WTC11 (cell line): Measurements from ENCODE around the gene SLC16A8. TPM values are rescaled to one million over a fixed set of nuclear protein-coding genes. Genes with fewer than 3 reads are reported as not detected.

ENCODE experiments used
- ATAC-seq: fragments of 200-7000 bp; cut with Tn5 transposase; 2 replicates; pipeline ENCODE4 v1.10.0; 2021; ENCODE audit warnings: mild to moderate bottlenecking, moderate library complexity
- CTCF ChIA-PET: fragments of 300-600 bp; sonication (Branson Sonifier 250); formaldehyde crosslinking; loops from one replicate; lab custom pipeline; 2021; ENCODE audit warnings: antibody characterized with exemption; lab: Charles Lee
- POLR2A ChIA-PET: fragments of 350-600 bp; sonication (Branson Sonifier 250); formaldehyde crosslinking; loops from one replicate; lab custom pipeline; 2021; ENCODE audit warnings: antibody characterized with exemption; lab: Charles Lee
- DNase-seq: peaks from one replicate; pipeline ENCODE4 v3.0.0; 2021; ENCODE audit warnings: low spot score
- H3K27ac Mint-ChIP-seq: 2 replicates; pipeline ENCODE4 v1.8.0; 2021; ENCODE audit warnings: mixed read lengths
- H3K27me3 Mint-ChIP-seq: 2 replicates; pipeline ENCODE4 v1.8.0; 2021; ENCODE audit warnings: low read depth, mild to moderate bottlenecking, moderate library complexity, mixed read lengths
- H3K36me3 Mint-ChIP-seq: 2 replicates; pipeline ENCODE4 v1.8.0; 2021; ENCODE audit warnings: mixed read lengths
- H3K4me1 Mint-ChIP-seq: 2 replicates; pipeline ENCODE4 v1.8.0; 2022; ENCODE audit warnings: mixed read lengths
- H3K4me3 Mint-ChIP-seq: 2 replicates; pipeline ENCODE4 v1.8.0; 2021; ENCODE audit warnings: mild to moderate bottlenecking, moderate library complexity, mixed read lengths
- H3K9me3 Mint-ChIP-seq: 2 replicates; pipeline ENCODE4 v1.8.0; 2021; ENCODE audit warnings: mixed read lengths
- FOXP1 ChIP-seq: sonication (generic); formaldehyde crosslinking; IDR thresholded peaks from 2 replicates; pipeline ENCODE4 v1.8.0; 2022; ENCODE audit warnings: missing genetic modification reagents, mild to moderate bottlenecking, moderate library complexity, borderline replicate concordance
- NFATC4 ChIP-seq: fragments of 250-450 bp; sonication (Bioruptor Pico); IDR thresholded peaks from 2 replicates; pipeline ENCODE4 v1.9.0; 2021; ENCODE audit warnings: mild to moderate bottlenecking
- TEAD4 ChIP-seq: sonication (generic); formaldehyde crosslinking; IDR thresholded peaks from 2 replicates; pipeline ENCODE4 v1.8.0; 2022; ENCODE audit warnings: mild to moderate bottlenecking, missing genetic modification reagents
- total RNA-seq: library from RNA; stranded (reverse); gene quantifications from 3 replicates; pipeline ENCODE4 v1.2.3, GENCODE V29; 2021
- TF ChIP-seq, protein P1 (sequence below): sonication (generic); formaldehyde crosslinking; IDR thresholded peaks from 2 replicates; pipeline ENCODE4 v1.8.1; 2023; ENCODE audit warnings: mild to moderate bottlenecking, moderate library complexity, missing genetic modification reagents
- TF ChIP-seq, protein P2 (sequence below): sonication (generic); formaldehyde crosslinking; IDR thresholded peaks from 2 replicates; pipeline ENCODE4 v1.8.1; 2022; ENCODE audit warnings: low read depth, mild to moderate bottlenecking, moderate library complexity, missing genetic modification reagents, borderline replicate concordance
- TF ChIP-seq, protein P3 (sequence below): sonication (generic); formaldehyde crosslinking; IDR thresholded peaks from 2 replicates; pipeline ENCODE4 v1.8.0; 2022; ENCODE audit warnings: mild to moderate bottlenecking, missing genetic modification reagents
- TF ChIP-seq, protein P4 (sequence below): sonication (generic); formaldehyde crosslinking; IDR thresholded peaks from 2 replicates; pipeline ENCODE4 v1.8.1; 2022; ENCODE audit warnings: low read depth, missing genetic modification reagents, borderline replicate concordance
- TF ChIP-seq, protein P5 (sequence below): sonication (generic); formaldehyde crosslinking; conservative IDR thresholded peaks from 2 replicates; pipeline ENCODE4 v1.8.1; 2022; ENCODE audit warnings: mild to moderate bottlenecking, missing genetic modification reagents
- TF ChIP-seq, protein P6 (sequence below): sonication (generic); formaldehyde crosslinking; IDR thresholded peaks from 2 replicates; pipeline ENCODE4 v1.8.1; 2022; ENCODE audit warnings: mild to moderate bottlenecking, moderate library complexity, missing genetic modification reagents
- TF ChIP-seq, protein P7 (sequence below): fragments of 200-600 bp; IDR thresholded peaks from 2 replicates; pipeline ENCODE4 v1.8.0; 2022; ENCODE audit warnings: antibody characterized with exemption

Gene SLC16A8
- total RNA-seq, 1 experiment from 2014 or later, result 0.57 TPM

DNA sequence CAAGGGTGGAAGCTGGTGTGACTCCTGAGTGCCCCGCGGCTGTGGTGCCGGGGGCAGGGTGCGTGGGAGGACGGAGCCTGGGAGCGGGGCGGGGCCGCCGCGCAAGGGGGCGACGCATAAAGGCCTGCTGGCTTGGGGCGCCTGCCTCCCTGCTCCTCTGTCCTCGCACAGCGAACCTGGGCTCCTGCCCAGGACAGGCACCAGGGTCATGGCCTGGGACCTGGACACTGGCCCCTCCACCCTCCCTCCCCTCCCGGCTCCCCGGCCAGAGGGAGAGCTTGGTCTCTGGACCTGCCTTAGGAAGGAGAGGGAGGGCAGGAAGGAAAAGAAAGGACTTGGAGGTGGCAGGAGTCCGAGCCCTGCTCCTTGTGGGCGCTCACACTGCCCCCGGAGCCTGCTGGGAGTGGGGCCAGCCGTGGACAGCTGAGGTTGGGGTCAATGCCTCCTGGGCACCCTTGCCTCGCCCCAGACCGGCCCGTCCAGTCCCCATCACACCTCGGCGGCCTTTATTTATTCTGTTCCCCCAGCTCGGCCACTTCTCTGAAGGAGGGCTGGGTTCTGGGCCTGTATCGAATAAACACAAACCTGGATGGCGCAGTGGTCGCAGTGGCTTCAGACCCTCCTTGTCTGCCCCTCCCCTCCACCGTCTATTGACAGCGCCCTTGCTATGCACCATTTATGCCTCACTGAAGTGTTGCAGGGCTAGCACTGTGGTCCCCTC, 8.7 kb downstream of the SLC16A8 start (continued):
- TF ChIP-seq, protein P1, sequence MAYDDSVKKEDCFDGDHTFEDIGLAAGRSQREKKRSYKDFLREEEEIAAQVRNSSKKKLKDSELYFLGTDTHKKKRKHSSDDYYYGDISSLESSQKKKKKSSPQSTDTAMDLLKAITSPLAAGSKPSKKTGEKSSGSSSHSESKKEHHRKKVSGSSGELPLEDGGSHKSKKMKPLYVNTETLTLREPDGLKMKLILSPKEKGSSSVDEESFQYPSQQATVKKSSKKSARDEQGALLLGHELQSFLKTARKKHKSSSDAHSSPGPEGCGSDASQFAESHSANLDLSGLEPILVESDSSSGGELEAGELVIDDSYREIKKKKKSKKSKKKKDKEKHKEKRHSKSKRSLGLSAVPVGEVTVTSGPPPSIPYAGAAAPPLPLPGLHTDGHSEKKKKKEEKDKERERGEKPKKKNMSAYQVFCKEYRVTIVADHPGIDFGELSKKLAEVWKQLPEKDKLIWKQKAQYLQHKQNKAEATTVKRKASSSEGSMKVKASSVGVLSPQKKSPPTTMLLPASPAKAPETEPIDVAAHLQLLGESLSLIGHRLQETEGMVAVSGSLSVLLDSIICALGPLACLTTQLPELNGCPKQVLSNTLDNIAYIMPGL (CRISPR knock-in tag), result no peak
- TF ChIP-seq, protein P2, sequence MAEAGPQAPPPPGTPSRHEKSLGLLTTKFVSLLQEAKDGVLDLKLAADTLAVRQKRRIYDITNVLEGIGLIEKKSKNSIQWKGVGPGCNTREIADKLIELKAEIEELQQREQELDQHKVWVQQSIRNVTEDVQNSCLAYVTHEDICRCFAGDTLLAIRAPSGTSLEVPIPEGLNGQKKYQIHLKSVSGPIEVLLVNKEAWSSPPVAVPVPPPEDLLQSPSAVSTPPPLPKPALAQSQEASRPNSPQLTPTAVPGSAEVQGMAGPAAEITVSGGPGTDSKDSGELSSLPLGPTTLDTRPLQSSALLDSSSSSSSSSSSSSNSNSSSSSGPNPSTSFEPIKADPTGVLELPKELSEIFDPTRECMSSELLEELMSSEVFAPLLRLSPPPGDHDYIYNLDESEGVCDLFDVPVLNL (CRISPR knock-in tag), result no peak
- TF ChIP-seq, protein P3, sequence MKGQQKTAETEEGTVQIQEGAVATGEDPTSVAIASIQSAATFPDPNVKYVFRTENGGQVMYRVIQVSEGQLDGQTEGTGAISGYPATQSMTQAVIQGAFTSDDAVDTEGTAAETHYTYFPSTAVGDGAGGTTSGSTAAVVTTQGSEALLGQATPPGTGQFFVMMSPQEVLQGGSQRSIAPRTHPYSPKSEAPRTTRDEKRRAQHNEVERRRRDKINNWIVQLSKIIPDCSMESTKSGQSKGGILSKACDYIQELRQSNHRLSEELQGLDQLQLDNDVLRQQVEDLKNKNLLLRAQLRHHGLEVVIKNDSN (CRISPR knock-in tag), result no peak
- TF ChIP-seq, protein P4, sequence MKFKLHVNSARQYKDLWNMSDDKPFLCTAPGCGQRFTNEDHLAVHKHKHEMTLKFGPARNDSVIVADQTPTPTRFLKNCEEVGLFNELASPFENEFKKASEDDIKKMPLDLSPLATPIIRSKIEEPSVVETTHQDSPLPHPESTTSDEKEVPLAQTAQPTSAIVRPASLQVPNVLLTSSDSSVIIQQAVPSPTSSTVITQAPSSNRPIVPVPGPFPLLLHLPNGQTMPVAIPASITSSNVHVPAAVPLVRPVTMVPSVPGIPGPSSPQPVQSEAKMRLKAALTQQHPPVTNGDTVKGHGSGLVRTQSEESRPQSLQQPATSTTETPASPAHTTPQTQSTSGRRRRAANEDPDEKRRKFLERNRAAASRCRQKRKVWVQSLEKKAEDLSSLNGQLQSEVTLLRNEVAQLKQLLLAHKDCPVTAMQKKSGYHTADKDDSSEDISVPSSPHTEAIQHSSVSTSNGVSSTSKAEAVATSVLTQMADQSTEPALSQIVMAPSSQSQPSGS (CRISPR knock-in tag), result no peak
- no peak for TF ChIP-seq TEAD4 (CRISPR knock-in tag)
- TF ChIP-seq, protein P5, sequence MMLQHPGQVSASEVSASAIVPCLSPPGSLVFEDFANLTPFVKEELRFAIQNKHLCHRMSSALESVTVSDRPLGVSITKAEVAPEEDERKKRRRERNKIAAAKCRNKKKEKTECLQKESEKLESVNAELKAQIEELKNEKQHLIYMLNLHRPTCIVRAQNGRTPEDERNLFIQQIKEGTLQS (CRISPR knock-in tag), result no peak
- TF ChIP-seq NFATC4 (CRISPR knock-in tag), result no peak
- no peak for TF ChIP-seq FOXP1 (CRISPR knock-in tag)

DNA sequence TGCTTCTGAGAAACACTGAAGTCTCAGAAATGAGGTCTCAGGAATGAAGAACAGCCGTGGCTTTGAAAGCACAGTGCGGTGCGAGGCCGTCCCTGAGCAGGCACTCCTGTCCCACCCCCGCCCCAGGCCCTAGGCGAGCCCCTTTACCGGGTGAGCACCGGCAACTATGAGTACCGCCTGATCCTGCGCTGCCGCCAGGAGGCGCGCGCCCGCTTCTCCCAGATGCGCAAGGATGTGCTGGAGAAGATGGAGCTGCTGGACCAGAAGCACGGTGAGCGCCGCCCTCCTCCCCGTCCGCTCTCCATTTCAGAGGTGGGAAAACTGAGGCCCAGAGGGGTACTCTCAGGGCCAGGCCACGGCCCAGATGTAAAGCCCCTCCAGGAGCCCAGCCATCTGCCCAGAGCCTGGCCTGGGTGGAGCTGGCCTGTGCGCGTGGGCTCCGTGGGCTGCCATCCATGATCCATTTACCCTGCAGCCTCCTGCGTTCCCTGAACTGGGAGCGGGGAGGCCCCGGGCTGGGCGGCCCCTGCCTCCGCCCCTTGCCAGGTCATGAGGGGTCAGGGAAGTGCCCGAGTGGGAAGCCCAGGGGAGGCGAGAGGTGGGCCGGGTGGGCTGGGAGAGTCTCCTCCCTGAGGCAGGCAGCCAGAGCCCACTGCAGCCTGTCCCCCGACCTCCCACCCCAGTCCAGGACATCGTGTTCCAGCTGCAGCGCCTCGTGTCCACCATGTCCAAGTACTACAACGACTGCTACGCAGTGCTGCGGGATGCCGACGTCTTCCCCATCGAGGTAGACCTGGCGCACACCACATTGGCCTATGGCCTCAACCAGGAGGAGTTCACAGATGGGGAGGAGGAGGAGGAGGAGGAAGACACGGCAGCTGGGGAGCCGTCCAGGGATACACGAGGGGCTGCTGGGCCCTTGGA, 9.5 kb downstream of the SLC16A8 start:
- H3K27me3 Mint-ChIP-seq, result no peaks in the 10 kb centered on the region
- no peak overlapping the region for H3K27ac Mint-ChIP-seq
- no peak overlapping the region for H3K4me3 Mint-ChIP-seq
- H3K9me3 Mint-ChIP-seq, result no peaks in the 10 kb centered on the region
- DNase-seq (peak; percentile 81), ATAC-seq (peak; percentile 71)
- ChIA-PET CTCF (interaction anchor here (0.5 to 3.4 kb wide), 30 partner anchors 9 to 632 kb away, joined by 3 to 41 read pairs (median 4); partner anchors contain the start of genes ANKRD54, BAIAP2L2, PICK1 and SLC16A8), POLR2A (interaction anchor here (0.7 to 1.2 kb wide), 2 partner anchors 13 to 23 kb away, joined by 3 to 4 read pairs; no protein-coding TSS in a partner anchor)
- H3K4me1 Mint-ChIP-seq, result peaks cover 2% of the 10 kb centered on the region; the same call in 1 of the 2 replicates
- peaks cover 5% of the 10 kb centered on the region for H3K36me3 Mint-ChIP-seq
- TF ChIP-seq, protein P6, sequence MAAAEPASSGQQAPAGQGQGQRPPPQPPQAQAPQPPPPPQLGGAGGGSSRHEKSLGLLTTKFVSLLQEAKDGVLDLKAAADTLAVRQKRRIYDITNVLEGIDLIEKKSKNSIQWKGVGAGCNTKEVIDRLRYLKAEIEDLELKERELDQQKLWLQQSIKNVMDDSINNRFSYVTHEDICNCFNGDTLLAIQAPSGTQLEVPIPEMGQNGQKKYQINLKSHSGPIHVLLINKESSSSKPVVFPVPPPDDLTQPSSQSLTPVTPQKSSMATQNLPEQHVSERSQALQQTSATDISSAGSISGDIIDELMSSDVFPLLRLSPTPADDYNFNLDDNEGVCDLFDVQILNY (CRISPR knock-in tag), result no peak
- TF ChIP-seq, protein P7, sequence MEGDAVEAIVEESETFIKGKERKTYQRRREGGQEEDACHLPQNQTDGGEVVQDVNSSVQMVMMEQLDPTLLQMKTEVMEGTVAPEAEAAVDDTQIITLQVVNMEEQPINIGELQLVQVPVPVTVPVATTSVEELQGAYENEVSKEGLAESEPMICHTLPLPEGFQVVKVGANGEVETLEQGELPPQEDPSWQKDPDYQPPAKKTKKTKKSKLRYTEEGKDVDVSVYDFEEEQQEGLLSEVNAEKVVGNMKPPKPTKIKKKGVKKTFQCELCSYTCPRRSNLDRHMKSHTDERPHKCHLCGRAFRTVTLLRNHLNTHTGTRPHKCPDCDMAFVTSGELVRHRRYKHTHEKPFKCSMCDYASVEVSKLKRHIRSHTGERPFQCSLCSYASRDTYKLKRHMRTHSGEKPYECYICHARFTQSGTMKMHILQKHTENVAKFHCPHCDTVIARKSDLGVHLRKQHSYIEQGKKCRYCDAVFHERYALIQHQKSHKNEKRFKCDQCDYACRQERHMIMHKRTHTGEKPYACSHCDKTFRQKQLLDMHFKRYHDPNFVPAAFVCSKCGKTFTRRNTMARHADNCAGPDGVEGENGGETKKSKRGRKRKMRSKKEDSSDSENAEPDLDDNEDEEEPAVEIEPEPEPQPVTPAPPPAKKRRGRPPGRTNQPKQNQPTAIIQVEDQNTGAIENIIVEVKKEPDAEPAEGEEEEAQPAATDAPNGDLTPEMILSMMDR, result 0 out of 2 replicates have a peak, but pooled peaks have one; percentile 44
